ENCODE data around the gene INPP5B.
"Not testable (repeated sequence)": the region's sequence is repeated elsewhere in the genome, so short reads cannot be mapped to it uniquely, and the experiment has no call there.

Gene INPP5B

DNA sequence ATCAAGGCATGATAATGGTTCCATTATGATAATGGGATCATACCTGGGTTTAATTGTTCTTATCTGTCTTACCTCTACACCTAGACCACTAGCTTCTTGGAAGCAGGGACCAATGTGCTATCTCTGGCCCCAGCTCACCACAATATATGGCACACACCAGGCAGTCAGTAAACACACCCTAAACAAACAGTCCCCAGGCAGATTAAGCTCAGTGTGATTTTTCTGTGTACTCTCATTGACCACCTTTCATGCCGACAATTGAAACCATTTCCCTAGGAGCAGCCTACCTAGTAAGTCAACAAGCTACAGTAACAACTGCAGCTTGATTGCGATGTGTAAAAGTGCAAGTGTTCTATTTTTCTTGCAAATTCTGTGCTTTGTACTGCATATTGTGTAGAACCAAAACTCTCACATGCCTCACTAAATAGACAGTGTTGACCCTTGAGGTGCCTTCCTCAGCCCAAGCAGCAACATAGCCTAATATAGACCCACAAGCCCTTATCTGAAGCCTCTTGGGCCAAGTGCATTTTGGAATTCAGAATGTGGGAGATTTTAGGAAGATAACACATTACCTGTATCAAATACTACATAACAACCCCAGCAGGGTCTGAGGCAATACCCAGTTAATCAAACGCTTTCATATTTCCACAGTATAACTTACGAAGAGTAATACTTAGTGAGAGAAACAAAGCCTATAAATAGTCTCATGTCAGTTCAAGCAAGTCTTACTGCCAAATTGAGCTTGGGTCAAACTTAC is 32.0 kb downstream of the INPP5B start:
- DNase-seq = no peak

DNA sequence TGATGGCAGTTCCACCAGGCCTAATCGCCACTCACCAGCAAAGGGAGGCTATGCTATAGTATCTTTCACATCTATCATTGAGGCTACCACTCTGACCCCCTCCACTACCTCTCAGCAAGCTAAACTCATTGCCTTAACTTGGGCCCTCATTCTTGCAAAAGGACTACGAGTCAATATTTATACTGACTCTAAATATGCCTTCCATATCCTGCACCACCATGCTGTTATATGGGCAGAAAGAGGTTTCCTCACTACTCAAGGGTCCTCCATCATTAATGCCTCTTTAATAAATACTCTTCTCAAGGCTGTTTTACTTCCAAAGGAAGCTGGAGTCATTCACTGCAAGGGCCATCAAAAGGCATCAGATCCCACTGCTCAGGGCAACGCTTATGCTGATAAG is 35.4 kb downstream of the INPP5B start:
- DNase-seq = not testable (repeated sequence)

GRCh38 chr1:37910886-37911285 is 36.0 kb downstream of the INPP5B start:
- not testable (repeated sequence) for DNase-seq

DNA sequence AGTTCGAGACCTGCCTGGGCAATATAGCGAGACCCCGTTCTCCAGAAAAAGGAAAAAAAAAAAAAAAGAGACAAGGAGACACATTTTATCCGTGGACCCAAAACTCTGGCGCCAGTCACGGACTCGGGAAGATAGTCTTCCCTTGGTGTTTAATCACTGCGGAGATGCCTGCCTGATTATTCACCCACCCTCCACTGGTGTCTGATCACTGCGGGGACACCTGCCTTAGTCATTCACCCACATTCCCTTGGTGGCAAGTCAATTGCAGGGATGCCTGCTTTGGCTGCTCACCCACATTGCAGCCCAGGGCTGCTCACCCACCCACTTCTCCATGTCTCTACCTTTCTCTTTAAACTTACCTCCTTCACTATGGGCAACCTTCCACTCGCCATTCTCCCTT is 38.3 kb downstream of the INPP5B start:
- DNase-seq = not testable (repeated sequence)

- DNase-seq = not testable (repeated sequence)
Measured at GRCh38 chr1:37907416-37908125, 39.3 kb downstream of the INPP5B start.

DNA sequence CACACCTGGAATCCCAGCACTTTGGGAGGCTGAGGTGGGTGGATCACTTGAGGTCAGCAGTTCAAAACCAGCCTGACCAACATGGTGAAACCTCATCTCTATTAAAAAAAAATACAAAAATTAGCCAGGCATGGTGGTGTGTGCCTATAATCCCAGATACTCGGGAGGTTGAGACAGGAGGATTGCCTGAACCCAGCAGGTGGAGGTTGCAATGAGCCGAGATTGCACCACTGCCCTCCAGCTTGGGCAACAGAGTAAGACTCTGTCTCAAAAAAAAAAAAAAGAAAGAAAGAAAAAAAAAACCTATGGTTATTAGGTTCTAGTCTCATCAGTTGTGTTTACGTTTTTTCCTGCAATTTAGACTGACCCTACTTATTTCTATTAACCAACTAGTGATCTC is 40.3 kb downstream of the INPP5B start:
- DNase-seq = not testable (repeated sequence)

DNA sequence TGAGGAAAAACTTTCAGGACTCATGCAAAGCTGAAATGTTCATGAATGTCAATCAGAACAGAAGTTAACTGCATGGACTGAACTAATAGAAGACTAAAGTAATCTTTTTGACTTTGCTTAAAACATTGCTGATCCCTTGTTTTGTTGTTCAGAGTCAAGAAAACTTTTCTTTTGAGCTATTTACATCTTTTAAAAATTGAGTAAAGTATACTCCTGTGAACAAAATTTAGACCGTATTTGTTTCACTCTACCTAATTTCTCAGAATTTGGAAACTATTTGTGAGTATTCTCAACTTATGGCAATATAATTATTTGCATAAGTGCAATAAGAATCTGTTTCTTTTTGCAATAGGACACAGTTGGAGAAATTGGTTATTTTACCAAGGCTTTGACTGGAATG is 41.1 kb downstream of the INPP5B start:
- DNase-seq = no peak

GRCh38 chr1:37903921-37904320 is 42.9 kb downstream of the INPP5B start:
- not testable (repeated sequence) for DNase-seq

GRCh38 chr1:37902983-37903382 is 43.9 kb downstream of the INPP5B start:
- DNase-seq = no peak

DNA sequence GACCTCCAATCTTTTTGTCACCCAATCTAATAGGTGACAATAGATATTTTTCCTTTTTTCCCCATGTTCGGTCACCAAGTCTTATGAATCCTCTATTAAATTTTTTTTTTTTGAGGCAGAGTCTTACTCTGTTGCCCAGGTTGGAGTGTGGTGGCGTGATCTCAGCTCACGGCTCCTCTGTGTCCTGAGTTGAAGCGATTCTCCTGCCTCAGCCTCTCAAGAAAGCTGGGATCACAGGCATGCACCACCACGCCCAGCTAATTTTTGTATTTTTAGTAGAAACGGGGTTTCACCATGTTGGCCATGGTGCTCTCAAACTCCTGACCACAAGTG is 45.0 kb downstream of the INPP5B start:
- DNase-seq = no peak

DNA sequence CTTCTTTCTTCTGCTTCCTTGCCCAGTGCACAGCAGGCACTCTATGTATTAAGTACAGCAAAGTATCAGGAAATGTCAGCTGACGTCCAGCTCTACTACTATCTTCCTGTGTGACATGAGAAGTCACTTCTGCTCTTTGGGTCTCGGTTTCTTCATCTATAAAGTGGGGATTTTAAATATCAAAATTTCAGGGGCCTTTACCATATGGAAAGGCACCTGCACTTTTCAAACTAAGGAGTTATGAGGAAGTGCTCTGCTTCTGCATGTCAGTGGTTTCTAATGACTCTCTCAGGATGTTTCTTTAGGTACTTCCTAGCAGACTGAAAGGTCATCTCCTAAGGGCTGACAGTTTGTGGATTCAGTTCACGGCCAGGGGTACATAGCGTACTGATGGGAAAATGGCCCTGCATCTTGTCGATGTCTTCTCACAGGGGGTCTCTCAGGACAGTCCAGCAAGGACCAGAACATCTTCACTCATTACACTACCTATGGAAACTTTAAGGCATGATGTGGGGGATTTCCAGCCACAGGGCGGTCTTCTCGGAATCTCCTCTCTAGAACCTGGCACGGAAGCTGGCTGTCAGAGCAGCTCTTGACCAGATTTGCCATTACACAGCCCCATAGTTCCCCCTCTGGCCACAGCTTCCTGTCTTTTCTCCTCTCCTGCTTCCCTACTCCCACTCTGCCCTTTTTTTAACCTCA is 45.5 kb downstream of the INPP5B start:
- DNase-seq = no peak

- DNase-seq = not testable (repeated sequence)
Measured at GRCh38 chr1:37897563-37897962, 49.3 kb downstream of the INPP5B start.

GRCh38 chr1:37893673-37894072 is 53.2 kb downstream of the INPP5B start:
- no peak for DNase-seq

GRCh38 chr1:37892151-37893047 is 54.5 kb downstream of the INPP5B start:
- no peak for DNase-seq

GRCh38 chr1:37890378-37891014 is 56.4 kb downstream of the INPP5B start:
- no peak for DNase-seq

- no peak for DNase-seq
Measured at GRCh38 chr1:37888022-37888700, 58.7 kb downstream of the INPP5B start.

DNA sequence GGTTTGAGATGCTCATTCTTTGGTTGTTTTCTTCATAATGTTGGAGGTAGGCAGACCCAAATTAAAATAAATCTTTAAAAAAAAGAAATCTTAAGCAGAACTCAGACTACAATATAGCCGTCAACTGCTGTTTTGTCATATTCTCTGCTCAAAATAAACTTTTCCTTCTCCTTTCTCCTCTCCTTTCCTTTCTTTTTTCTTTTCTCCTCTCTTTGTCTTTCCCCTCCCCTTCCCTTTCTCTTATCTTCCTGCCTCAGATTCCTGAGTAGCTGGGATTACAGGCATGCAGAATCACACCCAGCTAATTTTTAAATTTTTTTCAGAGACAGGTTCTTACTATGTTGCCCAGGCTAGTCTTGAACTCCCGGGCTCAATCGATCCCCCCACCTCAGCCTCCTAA is 62.7 kb downstream of the INPP5B start:
- no peak for DNase-seq

DNA sequence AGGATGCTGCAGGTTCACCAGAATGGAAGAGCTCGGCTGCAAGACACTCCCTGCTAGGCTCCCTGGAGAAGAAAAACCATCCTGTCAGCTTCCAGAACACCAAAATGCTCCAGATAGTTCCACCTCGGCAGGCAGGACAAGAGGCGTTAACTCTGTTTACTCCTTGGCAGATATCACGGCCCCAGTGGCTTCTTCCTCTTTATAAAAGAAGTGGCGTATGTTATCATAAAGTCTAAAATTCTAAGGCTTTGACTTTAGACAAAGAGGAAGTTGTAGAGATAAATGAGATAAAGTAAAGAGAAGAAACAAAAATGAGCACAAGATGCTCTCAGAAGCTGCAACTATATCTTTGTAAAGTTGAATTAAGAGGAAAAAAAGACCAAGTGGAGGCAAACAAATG is 63.2 kb downstream of the INPP5B start:
- DNase-seq = no peak

- no peak for DNase-seq
Measured at GRCh38 chr1:37879865-37880264, 67.0 kb downstream of the INPP5B start.

GRCh38 chr1:37878071-37878470 is 68.8 kb downstream of the INPP5B start:
- no peak for DNase-seq
